IMR-90 (cell line): ENCODE data around the gene GNG8. TPM values are rescaled to one million over a fixed set of nuclear protein-coding genes. Genes with fewer than 3 reads are reported as not detected.
A peak's percentile ranks its signal among the peaks of the same experiment; 100 is the strongest.

Experiments used
- ATAC-seq: fragments of 200-7000 bp; cut with Tn5 transposase; 2 replicates; pipeline ENCODE4 v1.9.1; 2020; ENCODE audit warnings: low read depth, mild to moderate bottlenecking, moderate library complexity
- BruUV-seq: library from RNA; stranded (reverse); fragments of 400-500 nt; replicated peaks from 2 replicates; lab custom pipeline; 2021; lab: Mats Ljungman, UMichigan
- CTCF ChIA-PET: fragments of 300-600 bp; formaldehyde crosslinking; extraction: SDS; loops from one replicate; lab custom pipeline; 2021; ENCODE audit warnings: antibody characterized with exemption; lab: Yijun Ruan, JAX
- POLR2A ChIA-PET: fragments of 300-600 bp; sonication (Branson Sonifier 250); formaldehyde crosslinking; loops from one replicate; lab custom pipeline; 2022; ENCODE audit warnings: antibody characterized with exemption; ENCODE audit not compliant: unreplicated experiment; lab: Charles Lee
- DNase-seq: peaks from one replicate; pipeline ENCODE4 v3.0.0; 2013
- H2AFZ ChIP-seq: replicated peaks from 2 replicates; pipeline ENCODE3; 2013; ENCODE audit warnings: low read length, mild to moderate bottlenecking; ENCODE audit not compliant: poor library complexity
- H2AK5ac ChIP-seq: 2 replicates; pipeline ENCODE4 v1.6.1; 2013; ENCODE audit warnings: low read depth, low read length, inconsistent platforms
- H2AK9ac ChIP-seq: replicated peaks from 2 replicates; pipeline ENCODE3; 2013; ENCODE audit warnings: mild to moderate bottlenecking, low read depth, low read length, moderate library complexity; ENCODE audit not compliant: poor library complexity
- H2BK120ac ChIP-seq: 2 replicates; pipeline ENCODE4 v1.6.1; 2013; ENCODE audit warnings: low read depth, low read length, inconsistent platforms
- H2BK15ac ChIP-seq: 3 replicates; pipeline ENCODE4 v1.6.1; 2013; ENCODE audit warnings: low read depth, low read length, inconsistent platforms
- H2BK20ac ChIP-seq: 2 replicates; pipeline ENCODE4 v1.6.1; 2013; ENCODE audit warnings: low read depth, mild to moderate bottlenecking, inconsistent platforms, low read length, moderate library complexity
- H2BK5ac ChIP-seq: 2 replicates; pipeline ENCODE4 v1.6.1; 2013; ENCODE audit warnings: mild to moderate bottlenecking, low read depth, low read length, inconsistent platforms; ENCODE audit not compliant: poor library complexity, severe bottlenecking
- H3K14ac ChIP-seq: replicated peaks from 2 replicates; pipeline ENCODE4 v1.6.1; 2013; ENCODE audit warnings: low read depth, low read length, inconsistent platforms
- H3K18ac ChIP-seq: 2 replicates; pipeline ENCODE4 v1.6.1; 2013; ENCODE audit warnings: low read depth, low read length, control low read depth
- H3K23ac ChIP-seq: 2 replicates; pipeline ENCODE4 v1.6.1; 2013; ENCODE audit warnings: low read depth, low read length, inconsistent platforms
- H3K27ac ChIP-seq: 2 replicates; pipeline ENCODE4 v1.5.1; 2013; ENCODE audit warnings: mild to moderate bottlenecking, control low read depth, low read length; ENCODE audit not compliant: insufficient read depth
- H3K27me3 ChIP-seq: 2 replicates; pipeline ENCODE4 v1.6.1; 2013; ENCODE audit warnings: low read length; ENCODE audit not compliant: control insufficient read depth, insufficient read depth
- H3K36me3 ChIP-seq: 2 replicates; pipeline ENCODE4 v1.6.1; 2013; ENCODE audit warnings: low read length, mixed read lengths; ENCODE audit not compliant: control insufficient read depth, insufficient read depth
- H3K4ac ChIP-seq: 2 replicates; pipeline ENCODE4 v1.6.1; 2013; ENCODE audit warnings: low read depth, low read length, inconsistent platforms
- H3K4me1 ChIP-seq: 2 replicates; pipeline ENCODE4 v1.6.1; 2013; ENCODE audit warnings: low read length, mixed read lengths; ENCODE audit not compliant: control insufficient read depth, insufficient read depth
- H3K4me2 ChIP-seq: 2 replicates; pipeline ENCODE4 v1.6.1; 2013; ENCODE audit warnings: low read depth, mild to moderate bottlenecking, control low read depth, low read length, moderate library complexity
- H3K4me3 ChIP-seq: 2 replicates; pipeline ENCODE4 v1.5.1; 2013; ENCODE audit warnings: low read depth, mild to moderate bottlenecking, control low read depth, low read length, moderate library complexity; ENCODE audit not compliant: insufficient read depth
- H3K56ac ChIP-seq: 2 replicates; pipeline ENCODE4 v1.6.1; 2013; ENCODE audit warnings: low read length, inconsistent platforms; ENCODE audit not compliant: insufficient read depth; ENCODE audit errors: extremely low read depth
- H3K79me1 ChIP-seq, 2 experiments: 2 replicates each; pipeline ENCODE4 v1.6.1; 2013; ENCODE audit warnings: low read length in 2 of 2, inconsistent platforms in 1 of 2, low read depth in 1 of 2
- H3K9ac ChIP-seq: 2 replicates; pipeline ENCODE4 v1.6.1; 2013; ENCODE audit warnings: low read depth, low read length, control low read depth
- H3K9me1 ChIP-seq: 2 replicates; pipeline ENCODE4 v1.6.1; 2013; ENCODE audit warnings: low read length, inconsistent platforms; ENCODE audit not compliant: insufficient read depth
- H3K9me3 ChIP-seq: 2 replicates; pipeline ENCODE4 v1.6.1; 2013; ENCODE audit warnings: low read length; ENCODE audit not compliant: control insufficient read depth, insufficient read depth
- H4K20me1 ChIP-seq: 2 replicates; pipeline ENCODE4 v1.6.1; 2013; ENCODE audit warnings: low read length, inconsistent platforms; ENCODE audit not compliant: insufficient read depth
- H4K5ac ChIP-seq: 2 replicates; pipeline ENCODE4 v1.6.1; 2013; ENCODE audit warnings: mild to moderate bottlenecking, low read depth, low read length, control low read depth
- H4K8ac ChIP-seq, 2 experiments: 2 replicates each; pipeline ENCODE4 v1.6.1; 2013; ENCODE audit warnings: low read depth in 2 of 2, low read length in 2 of 2, control low read depth in 1 of 2, inconsistent platforms in 1 of 2
- H4K91ac ChIP-seq: 2 replicates; pipeline ENCODE4 v1.6.1; 2013; ENCODE audit warnings: low read depth, low read length, inconsistent platforms; ENCODE audit not compliant: insufficient read depth
- RAD21 ChIP-seq: IDR thresholded peaks from 2 replicates; pipeline ENCODE4 v1.6.1; 2012; ENCODE audit warnings: low read length, improper control_type of control experiment
- RFX5 ChIP-seq: IDR thresholded peaks from 2 replicates; pipeline ENCODE4 v1.8.0; 2012; ENCODE audit warnings: low read depth, mild to moderate bottlenecking, low read length, moderate library complexity
- SMC3 ChIP-seq: fragments of 150-350 bp; IDR thresholded peaks from 2 replicates; pipeline ENCODE4 v1.6.1; 2016; ENCODE audit warnings: low read depth, mild to moderate bottlenecking, antibody characterized with exemption, low read length, moderate library complexity
- WGBS, 2 experiments: methylation state at CpG; one replicate each; pipeline versions ENCODE4 v1.1.5 to v1.1.7; 2013; ENCODE audit warnings: missing lambda C conversion rate in 2 of 2; ENCODE audit not compliant: insufficient read length in 1 of 2; ENCODE audit errors: extremely low coverage in 2 of 2; 5-methylcytosine and 5-hydroxymethylcytosine counted together
- dilution Hi-C: fragments of 300-500 bp; cut with HindIII; formaldehyde crosslinking; loops from one replicate; pipeline ENCODE4 v1.14.3; 2018; ENCODE audit warnings: low sequenced_read_pairs; ENCODE audit not compliant: unreplicated experiment
- in situ Hi-C: fragments of 300-500 bp; cut with MboI; formaldehyde crosslinking; loops from 3 replicates; pipeline ENCODE4 v1.14.3; 2019; ENCODE audit warnings: low sequenced_read_pairs, inconsistent platforms, mixed read lengths
- intact Hi-C: fragments of 100-400 bp; cut with micrococcal nuclease; formaldehyde crosslinking; loops from 2 replicates; pipeline ENCODE4 v1.10.0; 2022
- polyA plus RNA-seq, 3 experiments: library from polyadenylated mRNA; depleted of rRNA; stranded (reverse); fragments of >200 nt; gene quantifications; 2 replicates each; pipeline ENCODE4 v1.2.3, GENCODE V29; 2012; ENCODE audit warnings: low replicate concordance in 1 of 3
- total RNA-seq: library from RNA; depleted of rRNA; stranded (reverse); fragments of >200 nt; gene quantifications from 2 replicates; pipeline ENCODE4 v1.2.3, GENCODE V29; 2012
- TF ChIP-seq, protein P1 (sequence below): fragments of 150-350 bp; IDR thresholded peaks from 2 replicates; pipeline ENCODE4 v1.6.1; 2016; ENCODE audit warnings: low read depth, mild to moderate bottlenecking, low read length, moderate library complexity, borderline replicate concordance
- TF ChIP-seq, protein P2 (sequence below): conservative IDR thresholded peaks from 2 replicates; pipeline ENCODE4 v1.5.1; 2012; ENCODE audit warnings: mild to moderate bottlenecking, low read depth, low read length, improper control_type of control experiment

Gene GNG8
- total and polyA plus RNA-seq, 2 of the 4 experiments (the other 2 are of a cell fraction): not detected

DNA sequence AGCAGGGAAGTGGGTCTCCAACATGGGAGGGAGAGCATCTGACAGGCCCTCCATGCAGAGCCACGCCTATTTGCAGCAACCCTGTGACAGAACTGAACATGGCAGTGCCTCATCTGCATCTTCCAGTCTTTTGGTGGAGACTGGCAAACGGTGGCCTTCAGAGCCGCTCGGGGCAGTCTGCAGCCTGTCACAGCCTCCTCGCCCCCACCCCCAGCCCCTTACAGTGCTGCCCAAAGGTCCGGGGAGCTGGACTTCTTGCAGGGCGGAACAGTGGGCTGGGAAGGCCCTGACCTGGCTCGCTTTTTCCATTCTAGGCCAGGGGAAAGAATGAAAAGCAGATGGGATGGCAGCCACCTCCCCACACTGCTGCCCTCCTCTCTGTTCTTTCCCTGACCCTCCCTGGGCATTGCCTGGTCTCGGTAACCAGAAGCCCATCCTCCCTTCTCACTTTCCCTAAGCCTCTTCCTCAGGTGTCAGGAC, 32.2 kb downstream of the GNG8 start:
- H3K56ac ChIP-seq: no peak overlapping the region
- dilution Hi-C loops: no loop called here
- H3K4me2 ChIP-seq: peak overlapping the region; percentile 14; the same call in 1 of the 2 replicates
- H3K9ac ChIP-seq: no peak overlapping the region
- DNase-seq: no peak
- H3K14ac ChIP-seq: no peak overlapping the region
- peak overlapping the region; percentile 19 for H3K23ac ChIP-seq
- H3K18ac ChIP-seq: no peak overlapping the region
- no peak overlapping the region for H2AFZ ChIP-seq
- H2BK15ac ChIP-seq: no peak overlapping the region
- H3K9me1 ChIP-seq: peaks cover 16% of the 10 kb centered on the region
- H2AK5ac ChIP-seq: peak overlapping the region; percentile 42; the same call in 1 of the 2 replicates
- H3K9me3 ChIP-seq: peaks cover 4% of the 10 kb centered on the region; the same call in 1 of the 2 replicates
- H2AK9ac ChIP-seq: peak overlapping the region; percentile 37
- no peak overlapping the region for H4K5ac ChIP-seq
- in situ Hi-C loops: no loop called here
- TF ChIP-seq RFX5: no peak
- TF ChIP-seq, protein P1, sequence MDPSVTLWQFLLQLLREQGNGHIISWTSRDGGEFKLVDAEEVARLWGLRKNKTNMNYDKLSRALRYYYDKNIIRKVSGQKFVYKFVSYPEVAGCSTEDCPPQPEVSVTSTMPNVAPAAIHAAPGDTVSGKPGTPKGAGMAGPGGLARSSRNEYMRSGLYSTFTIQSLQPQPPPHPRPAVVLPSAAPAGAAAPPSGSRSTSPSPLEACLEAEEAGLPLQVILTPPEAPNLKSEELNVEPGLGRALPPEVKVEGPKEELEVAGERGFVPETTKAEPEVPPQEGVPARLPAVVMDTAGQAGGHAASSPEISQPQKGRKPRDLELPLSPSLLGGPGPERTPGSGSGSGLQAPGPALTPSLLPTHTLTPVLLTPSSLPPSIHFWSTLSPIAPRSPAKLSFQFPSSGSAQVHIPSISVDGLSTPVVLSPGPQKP: no peak
- TF ChIP-seq, protein P2, sequence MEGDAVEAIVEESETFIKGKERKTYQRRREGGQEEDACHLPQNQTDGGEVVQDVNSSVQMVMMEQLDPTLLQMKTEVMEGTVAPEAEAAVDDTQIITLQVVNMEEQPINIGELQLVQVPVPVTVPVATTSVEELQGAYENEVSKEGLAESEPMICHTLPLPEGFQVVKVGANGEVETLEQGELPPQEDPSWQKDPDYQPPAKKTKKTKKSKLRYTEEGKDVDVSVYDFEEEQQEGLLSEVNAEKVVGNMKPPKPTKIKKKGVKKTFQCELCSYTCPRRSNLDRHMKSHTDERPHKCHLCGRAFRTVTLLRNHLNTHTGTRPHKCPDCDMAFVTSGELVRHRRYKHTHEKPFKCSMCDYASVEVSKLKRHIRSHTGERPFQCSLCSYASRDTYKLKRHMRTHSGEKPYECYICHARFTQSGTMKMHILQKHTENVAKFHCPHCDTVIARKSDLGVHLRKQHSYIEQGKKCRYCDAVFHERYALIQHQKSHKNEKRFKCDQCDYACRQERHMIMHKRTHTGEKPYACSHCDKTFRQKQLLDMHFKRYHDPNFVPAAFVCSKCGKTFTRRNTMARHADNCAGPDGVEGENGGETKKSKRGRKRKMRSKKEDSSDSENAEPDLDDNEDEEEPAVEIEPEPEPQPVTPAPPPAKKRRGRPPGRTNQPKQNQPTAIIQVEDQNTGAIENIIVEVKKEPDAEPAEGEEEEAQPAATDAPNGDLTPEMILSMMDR: no peak
- TF ChIP-seq SMC3: no peak
- TF ChIP-seq RAD21: no peak
- H4K20me1 ChIP-seq: peaks cover 62% of the 10 kb centered on the region
- peaks cover 15% of the 10 kb centered on the region for H3K4me1 ChIP-seq
- 58% methylated on average over 2 of the region's 9 CpGs; no CpG with 5 or more reads in 1 of the 2 experiments for WGBS, 2 experiments
- H3K4me3 ChIP-seq: no peak overlapping the region
- H3K4ac ChIP-seq: no peak overlapping the region
- BruUV-seq: no TSS peak
- no peak overlapping the region for H2BK120ac ChIP-seq
- no peak overlapping the region for H2BK5ac ChIP-seq
- ChIA-PET CTCF (no interaction called here), POLR2A (no interaction called here)
- intact Hi-C loops: no loop called here
- no peaks in the 10 kb centered on the region for H3K27me3 ChIP-seq
- H2BK20ac ChIP-seq: no peak overlapping the region
- H3K36me3 ChIP-seq: peaks cover 34% of the 10 kb centered on the region
- H3K79me1 ChIP-seq: peaks cover 3 to 71% of the 10 kb centered on the region in 2 experiments; a peak in 3 of 4 replicates
- H3K27ac ChIP-seq: no peak overlapping the region
- no peak for ATAC-seq
- H4K8ac ChIP-seq: no peak overlapping the region
- H4K91ac ChIP-seq: no peak overlapping the region
